PC-9 (cell line): ENCODE data around the gene DRC1. TPM values are rescaled to one million over a fixed set of nuclear protein-coding genes. Genes with fewer than 3 reads are reported as not detected.

Experiments used
- BruUV-seq: library from RNA; stranded (reverse); fragments of 400-500 nt; replicated peaks from 2 replicates; lab custom pipeline; 2021; lab: Mats Ljungman, UMichigan
- CTCF ChIA-PET: fragments of 300-600 bp; sonication (Branson Sonifier 250); formaldehyde crosslinking; loops from one replicate; lab custom pipeline; 2022; ENCODE audit warnings: antibody characterized with exemption; lab: Charles Lee
- POLR2A ChIA-PET: fragments of 300-600 bp; sonication (Branson Sonifier 250); formaldehyde crosslinking; loops from one replicate; lab custom pipeline; 2022; ENCODE audit warnings: antibody characterized with exemption; ENCODE audit not compliant: unreplicated experiment; lab: Charles Lee
- DNase-seq, 2 experiments: peaks; one replicate each; pipeline versions ENCODE4 v3.0.0 to v3.0.0-alpha.2; 2015 to 2022; ENCODE audit warnings: mixed read lengths in 1 of 2
- H2AFZ ChIP-seq: fragments of 200-600 bp; sonication (generic); 2 replicates; pipeline ENCODE4 v1.8.1; 2017; ENCODE audit warnings: antibody characterized with exemption
- H3F3A ChIP-seq: fragments of 200-600 bp; sonication (generic); 2 replicates; pipeline ENCODE4 v1.8.1; 2017; ENCODE audit warnings: antibody characterized with exemption, mild to moderate bottlenecking, low read depth; ENCODE audit not compliant: insufficient read depth
- H3K27ac ChIP-seq: fragments of 200-600 bp; sonication (generic); 2 replicates; pipeline ENCODE4 v1.6.1; 2016; ENCODE audit warnings: mixed run types
- H3K27me3 ChIP-seq: fragments of 200-600 bp; sonication (generic); 2 replicates; pipeline ENCODE4 v1.6.1; 2016; ENCODE audit warnings: low read depth, mixed run types; ENCODE audit not compliant: insufficient read depth
- H3K36me3 ChIP-seq: fragments of 200-600 bp; sonication (generic); 2 replicates; pipeline ENCODE4 v1.6.1; 2016; ENCODE audit warnings: low read depth, mixed run types
- H3K4me1 ChIP-seq: fragments of 200-600 bp; sonication (generic); replicated peaks from 2 replicates; pipeline ENCODE4 v1.6.1; 2016; ENCODE audit warnings: mixed run types; ENCODE audit not compliant: insufficient read depth
- H3K4me2 ChIP-seq: fragments of 200-600 bp; sonication (generic); 2 replicates; pipeline ENCODE4 v1.6.1; 2017; ENCODE audit warnings: mixed run types
- H3K4me3 ChIP-seq: fragments of 200-600 bp; sonication (generic); 2 replicates; pipeline ENCODE4 v1.6.1; 2016; ENCODE audit warnings: mixed run types
- H3K79me2 ChIP-seq: fragments of 200-600 bp; sonication (generic); 2 replicates; pipeline ENCODE4 v1.6.1; 2017; ENCODE audit warnings: low read depth, mixed run types
- H3K9me2 ChIP-seq: fragments of 200-600 bp; sonication (generic); 2 replicates; pipeline ENCODE4 v1.8.1; 2017; ENCODE audit warnings: mild to moderate bottlenecking; ENCODE audit not compliant: insufficient read depth
- H3K9me3 ChIP-seq: fragments of 200-600 bp; sonication (generic); 2 replicates; pipeline ENCODE4 v1.8.1; 2016; ENCODE audit warnings: low read depth; ENCODE audit not compliant: insufficient read depth
- H4K20me1 ChIP-seq: fragments of 200-600 bp; sonication (generic); 2 replicates; pipeline ENCODE4 v1.8.1; 2017; ENCODE audit not compliant: insufficient read depth
- EZH2 ChIP-seq: fragments of 200-600 bp; sonication (generic); IDR thresholded peaks from 2 replicates; pipeline ENCODE4 v1.8.0; 2017; ENCODE audit warnings: antibody characterized with exemption, low read depth
- intact Hi-C: fragments of 100-400 bp; cut with micrococcal nuclease; formaldehyde crosslinking; loops from one replicate; pipeline ENCODE4 v1.10.0; 2022; ENCODE audit not compliant: unreplicated experiment
- total RNA-seq: library from RNA; stranded (reverse); gene quantifications from 2 replicates; pipeline ENCODE4 v1.2.3, GENCODE V29; 2021
- TF ChIP-seq, protein P1 (sequence below): fragments of 200-600 bp; sonication (generic); conservative IDR thresholded peaks from 2 replicates; pipeline ENCODE4 v1.6.1; 2017; ENCODE audit warnings: mixed run types, antibody characterized with exemption, mild to moderate bottlenecking, moderate library complexity

Gene DRC1
- total RNA-seq, 1 experiment from 2014 or later = 6.4 TPM

DNA sequence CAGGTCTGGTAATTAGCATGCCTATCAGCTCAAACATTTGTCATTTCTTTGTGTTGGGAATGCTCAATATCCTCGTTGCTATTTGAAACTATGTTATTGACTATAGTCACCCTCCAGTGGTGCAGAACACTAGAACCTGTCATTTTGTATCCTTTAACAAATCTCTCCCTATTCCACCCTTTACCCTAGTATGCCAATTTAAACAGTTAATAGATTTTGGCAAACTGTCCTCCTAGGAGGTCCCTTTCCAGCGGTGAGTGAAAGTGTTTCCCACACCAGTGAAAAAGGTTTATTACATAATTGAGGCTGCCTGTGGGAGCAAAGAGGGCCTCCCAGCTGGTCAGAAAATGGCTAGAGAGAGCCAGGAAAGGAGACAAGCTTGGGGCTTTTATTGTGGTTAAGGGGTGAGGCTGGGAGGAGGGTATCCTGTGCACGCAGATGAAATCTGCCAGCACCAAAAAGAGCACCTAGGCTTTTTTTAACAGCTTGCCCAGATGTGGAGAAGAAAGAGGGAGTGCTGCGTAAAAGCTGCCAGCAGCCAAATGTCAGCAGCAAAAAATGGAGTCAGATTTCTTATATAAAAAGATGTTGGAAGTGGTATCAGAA, 1.8 kb upstream of the DRC1 start:
- Histone ChIP-seq H3K79me2 (no peaks in the 10 kb centered on the region), H3K4me3 (no peak overlapping the region), H3K9me2 (no peaks in the 10 kb centered on the region), H3K27ac (no peak overlapping the region), H2AFZ (no peak overlapping the region), H3K4me1 (no peaks in the 10 kb centered on the region), H3K4me2 (no peak overlapping the region), H3F3A (peaks cover 20% of the 10 kb centered on the region; the same call in 1 of the 2 replicates), H3K36me3 (no peaks in the 10 kb centered on the region), H4K20me1 (no peaks in the 10 kb centered on the region), H3K27me3 (no peaks in the 10 kb centered on the region), H3K9me3 (no peaks in the 10 kb centered on the region)
- CTCF ChIA-PET = no interaction called here
- BruUV-seq = no TSS peak
- DNase-seq = no peak
- intact Hi-C loops = no loop called here
- TF ChIP-seq, protein P1, sequence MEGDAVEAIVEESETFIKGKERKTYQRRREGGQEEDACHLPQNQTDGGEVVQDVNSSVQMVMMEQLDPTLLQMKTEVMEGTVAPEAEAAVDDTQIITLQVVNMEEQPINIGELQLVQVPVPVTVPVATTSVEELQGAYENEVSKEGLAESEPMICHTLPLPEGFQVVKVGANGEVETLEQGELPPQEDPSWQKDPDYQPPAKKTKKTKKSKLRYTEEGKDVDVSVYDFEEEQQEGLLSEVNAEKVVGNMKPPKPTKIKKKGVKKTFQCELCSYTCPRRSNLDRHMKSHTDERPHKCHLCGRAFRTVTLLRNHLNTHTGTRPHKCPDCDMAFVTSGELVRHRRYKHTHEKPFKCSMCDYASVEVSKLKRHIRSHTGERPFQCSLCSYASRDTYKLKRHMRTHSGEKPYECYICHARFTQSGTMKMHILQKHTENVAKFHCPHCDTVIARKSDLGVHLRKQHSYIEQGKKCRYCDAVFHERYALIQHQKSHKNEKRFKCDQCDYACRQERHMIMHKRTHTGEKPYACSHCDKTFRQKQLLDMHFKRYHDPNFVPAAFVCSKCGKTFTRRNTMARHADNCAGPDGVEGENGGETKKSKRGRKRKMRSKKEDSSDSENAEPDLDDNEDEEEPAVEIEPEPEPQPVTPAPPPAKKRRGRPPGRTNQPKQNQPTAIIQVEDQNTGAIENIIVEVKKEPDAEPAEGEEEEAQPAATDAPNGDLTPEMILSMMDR = no peak
- no peak for TF ChIP-seq EZH2
- POLR2A ChIA-PET = interaction anchor here (0.6 kb wide), 1 partner anchor 35 kb away, joined by 3 read pairs; no protein-coding TSS in a partner anchor

DNA sequence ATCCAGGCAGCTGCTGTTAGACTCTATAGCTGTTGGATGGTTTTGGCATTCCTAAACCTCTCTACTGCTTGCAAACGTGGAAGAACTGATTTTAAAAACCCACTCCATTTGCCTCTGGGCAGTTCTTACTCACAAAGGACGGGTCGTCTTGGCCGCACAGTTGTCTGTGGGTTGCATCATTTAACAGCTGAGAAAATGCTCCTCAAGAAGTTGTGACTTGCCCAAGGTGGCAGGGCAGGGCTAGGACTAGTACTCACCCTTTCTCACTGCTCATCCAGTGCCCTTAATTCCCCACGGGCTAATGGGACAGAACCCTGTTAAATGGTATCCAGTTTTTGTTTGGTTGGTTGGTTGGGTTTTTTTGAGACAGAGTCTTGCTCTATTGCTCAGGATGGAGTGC, 997 bp upstream of the DRC1 start:
- TF ChIP-seq EZH2 = no peak
- TF ChIP-seq, protein P1 = no peak
- Histone ChIP-seq H3K4me1 (no peaks in the 10 kb centered on the region), H3K4me3 (no peak overlapping the region), H3K9me2 (no peaks in the 10 kb centered on the region), H3K36me3 (no peaks in the 10 kb centered on the region), H3F3A (peaks cover 20% of the 10 kb centered on the region; the same call in 1 of the 2 replicates), H3K9me3 (no peaks in the 10 kb centered on the region), H3K79me2 (no peaks in the 10 kb centered on the region), H3K27me3 (no peaks in the 10 kb centered on the region), H2AFZ (no peak overlapping the region), H3K27ac (no peak overlapping the region), H4K20me1 (no peaks in the 10 kb centered on the region), H3K4me2 (no peak overlapping the region)
- no peak for DNase-seq
- intact Hi-C loops = no loop called here
- no TSS peak for BruUV-seq
- ChIA-PET POLR2A (no interaction called here), CTCF (no interaction called here)

DNA sequence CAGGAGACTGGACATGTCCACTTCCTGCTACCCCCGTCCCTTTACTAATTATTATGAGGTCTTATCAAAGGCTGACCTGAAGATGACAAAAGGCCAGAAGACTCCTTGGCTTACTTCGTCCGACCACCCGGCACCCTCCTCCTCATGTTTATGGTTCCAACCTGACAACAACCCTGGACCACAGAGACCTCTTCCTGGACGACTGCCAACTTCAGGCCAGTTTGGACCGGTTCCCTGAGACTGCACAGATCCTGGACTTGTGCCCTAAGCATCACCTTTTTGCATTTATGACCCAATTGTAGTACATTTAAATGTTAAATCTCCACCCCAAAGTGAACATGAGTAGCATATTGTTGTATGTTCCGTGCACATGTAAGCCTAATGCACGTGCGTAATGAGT, 5.8 kb downstream of the DRC1 start:
- intact Hi-C loops = loop anchor here (5.0 kb wide), 1 partner anchor 50 kb away; no protein-coding TSS in a partner anchor
- CTCF ChIA-PET = no interaction called here
- Histone ChIP-seq H3F3A (no peaks in the 10 kb centered on the region), H3K36me3 (no peaks in the 10 kb centered on the region), H3K79me2 (no peaks in the 10 kb centered on the region), H3K27ac (no peak overlapping the region), H3K27me3 (no peaks in the 10 kb centered on the region), H3K4me2 (no peak overlapping the region), H3K9me3 (no peaks in the 10 kb centered on the region), H3K4me3 (no peak overlapping the region), H3K9me2 (no peaks in the 10 kb centered on the region), H3K4me1 (no peaks in the 10 kb centered on the region), H4K20me1 (no peaks in the 10 kb centered on the region), H2AFZ (no peak overlapping the region)
- TF ChIP-seq EZH2 = no peak
- TF ChIP-seq, protein P1 = no peak
- BruUV-seq = no TSS peak
- DNase-seq = no peak
- POLR2A ChIA-PET = no interaction called here
